ENCODE results near the gene PPP2R5D.

GRCh38 chr6:43032326-43032725 lies 48.0 kb downstream of the PPP2R5D start:
- TF ChIP-seq, protein P1, sequence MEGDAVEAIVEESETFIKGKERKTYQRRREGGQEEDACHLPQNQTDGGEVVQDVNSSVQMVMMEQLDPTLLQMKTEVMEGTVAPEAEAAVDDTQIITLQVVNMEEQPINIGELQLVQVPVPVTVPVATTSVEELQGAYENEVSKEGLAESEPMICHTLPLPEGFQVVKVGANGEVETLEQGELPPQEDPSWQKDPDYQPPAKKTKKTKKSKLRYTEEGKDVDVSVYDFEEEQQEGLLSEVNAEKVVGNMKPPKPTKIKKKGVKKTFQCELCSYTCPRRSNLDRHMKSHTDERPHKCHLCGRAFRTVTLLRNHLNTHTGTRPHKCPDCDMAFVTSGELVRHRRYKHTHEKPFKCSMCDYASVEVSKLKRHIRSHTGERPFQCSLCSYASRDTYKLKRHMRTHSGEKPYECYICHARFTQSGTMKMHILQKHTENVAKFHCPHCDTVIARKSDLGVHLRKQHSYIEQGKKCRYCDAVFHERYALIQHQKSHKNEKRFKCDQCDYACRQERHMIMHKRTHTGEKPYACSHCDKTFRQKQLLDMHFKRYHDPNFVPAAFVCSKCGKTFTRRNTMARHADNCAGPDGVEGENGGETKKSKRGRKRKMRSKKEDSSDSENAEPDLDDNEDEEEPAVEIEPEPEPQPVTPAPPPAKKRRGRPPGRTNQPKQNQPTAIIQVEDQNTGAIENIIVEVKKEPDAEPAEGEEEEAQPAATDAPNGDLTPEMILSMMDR (IDR thresholded peaks at IDR 0.05; ENCODE audit: low read depth, low read length, missing input control) = no peak
- TF ChIP-seq, protein P2, sequence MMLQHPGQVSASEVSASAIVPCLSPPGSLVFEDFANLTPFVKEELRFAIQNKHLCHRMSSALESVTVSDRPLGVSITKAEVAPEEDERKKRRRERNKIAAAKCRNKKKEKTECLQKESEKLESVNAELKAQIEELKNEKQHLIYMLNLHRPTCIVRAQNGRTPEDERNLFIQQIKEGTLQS (IDR thresholded peaks at IDR 0.05) = no peak
- TF ChIP-seq, protein P3, sequence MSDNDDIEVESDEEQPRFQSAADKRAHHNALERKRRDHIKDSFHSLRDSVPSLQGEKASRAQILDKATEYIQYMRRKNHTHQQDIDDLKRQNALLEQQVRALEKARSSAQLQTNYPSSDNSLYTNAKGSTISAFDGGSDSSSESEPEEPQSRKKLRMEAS (IDR thresholded peaks at IDR 0.05) = no peak
- no peak for TF ChIP-seq YY1 (IDR thresholded peaks at IDR 0.05)
- no peak for TF ChIP-seq TAF1 (conservative IDR thresholded peaks at IDR 0.05)
- TF ChIP-seq GABPA (IDR thresholded peaks at IDR 0.05 in 1 of 2, conservative IDR thresholded peaks at IDR 0.05 in 1 of 2) = no peak
- no peak for TF ChIP-seq JUND (IDR thresholded peaks at IDR 0.05)
- TF ChIP-seq RXRA (IDR thresholded peaks at IDR 0.05) = no peak
- no peak for TF ChIP-seq RAD21 (IDR thresholded peaks at IDR 0.05)
- no peak for TF ChIP-seq HNF4A (conservative IDR thresholded peaks at IDR 0.05)
- TF ChIP-seq NR2F2 (IDR thresholded peaks at IDR 0.05) = no peak
- no peak for TF ChIP-seq FOXA1 (IDR thresholded peaks at IDR 0.05)
- no peak for TF ChIP-seq EGR1 (IDR thresholded peaks at IDR 0.05; ENCODE audit: low read depth in 2 of 2)
